GM12878 (cell line): ENCODE results near the gene HAS3. TPM values are rescaled to one million over a fixed set of nuclear protein-coding genes. Genes with fewer than 3 reads are reported as not detected.
A peak's percentile ranks its signal among the peaks of the same experiment; 100 is the strongest.

Source experiments
- ATAC-seq: fragments of 200-7000 bp; cut with Tn5 transposase; 3 replicates; pipeline ENCODE4 v1.9.1; 2020; ENCODE audit warnings: mild to moderate bottlenecking, moderate library complexity
- BruUV-seq: library from RNA; stranded (reverse); fragments of 400-500 nt; replicated peaks from 2 replicates; lab custom pipeline; 2021; lab: Mats Ljungman, UMichigan
- CTCF ChIA-PET: fragments of 300-600 bp; sonication (Branson Sonifier 250); formaldehyde crosslinking; extraction: SDS; loops from one replicate; lab custom pipeline; 2021; ENCODE audit warnings: inconsistent platforms; lab: Yijun Ruan, JAX
- POLR2A ChIA-PET: fragments of 350-600 bp; formaldehyde crosslinking; extraction: SDS; loops from one replicate; lab custom pipeline; 2021; ENCODE audit warnings: inconsistent platforms; lab: Charles Lee
- RAD21 ChIA-PET: fragments of 300-600 bp; sonication (Branson Sonifier 250); formaldehyde crosslinking; loops from one replicate; lab custom pipeline; 2023; ENCODE audit warnings: antibody characterized with exemption; ENCODE audit not compliant: unreplicated experiment; lab: Charles Lee
- SMC1A ChIA-PET: fragments of 300-600 bp; sonication (Branson Sonifier 250); formaldehyde crosslinking; loops from one replicate; lab custom pipeline; 2023; ENCODE audit not compliant: unreplicated experiment, uncharacterized antibody; lab: Charles Lee
- DNase-seq: peaks from one replicate; pipeline ENCODE4 v3.0.0-alpha.2; 2011; ENCODE audit warnings: low read depth, low spot score
- FAIRE-seq: peaks from 3 replicates; lab custom pipeline; 2011; peaks lifted over from hg19 to GRCh38; lab: Jason Lieb, UNC
- H2AFZ ChIP-seq: 2 replicates; pipeline ENCODE4 v1.6.0; 2011; ENCODE audit warnings: low read depth, low read length, control low read depth; ENCODE audit not compliant: control insufficient read depth
- H3K27ac ChIP-seq: 2 replicates; pipeline ENCODE4 v1.5.1; 2011; ENCODE audit warnings: control low read depth; ENCODE audit not compliant: control insufficient read depth, insufficient read depth
- H3K27me3 ChIP-seq, 2 experiments: replicated peaks in 1 of 2; 2 replicates each; pipeline versions ENCODE4 v1.6.0 to v1.6.1; 2011; ENCODE audit warnings: low read length in 1 of 2; ENCODE audit not compliant: control insufficient read depth in 2 of 2, insufficient read depth in 2 of 2
- H3K36me3 ChIP-seq, 2 experiments: 2 replicates each; pipeline ENCODE4 v1.5.1; 2011; ENCODE audit warnings: low read length in 1 of 2; ENCODE audit not compliant: control insufficient read depth in 2 of 2, insufficient read depth in 2 of 2
- H3K4me1 ChIP-seq: 2 replicates; pipeline ENCODE4 v1.6.1; 2011; ENCODE audit warnings: mild to moderate bottlenecking, low read length, moderate library complexity, mixed read lengths; ENCODE audit not compliant: control insufficient read depth, insufficient read depth
- H3K4me2 ChIP-seq: 2 replicates; pipeline ENCODE4 v1.6.0; 2011; ENCODE audit warnings: control low read depth; ENCODE audit not compliant: control insufficient read depth, insufficient read depth
- H3K4me3 ChIP-seq: fragments of 200-600 bp; sonication (generic); 2 replicates; pipeline ENCODE4 v1.5.1; 2016
- H3K79me2 ChIP-seq: 2 replicates; pipeline ENCODE4 v1.6.0; 2011; ENCODE audit warnings: low read length; ENCODE audit not compliant: control insufficient read depth, insufficient read depth
- H3K9ac ChIP-seq: 2 replicates; pipeline ENCODE4 v1.8.0; 2011; ENCODE audit warnings: low read length, control low read depth, mixed read lengths; ENCODE audit not compliant: control insufficient read depth, insufficient read depth
- H3K9me3 ChIP-seq: replicated peaks from 3 replicates; pipeline ENCODE4 v1.5.1; 2011; ENCODE audit warnings: mild to moderate bottlenecking, low read length; ENCODE audit not compliant: control insufficient read depth, insufficient read depth
- H4K20me1 ChIP-seq: 2 replicates; pipeline ENCODE4 v1.6.0; 2011; ENCODE audit not compliant: control insufficient read depth, insufficient read depth
- NFXL1 ChIP-seq: fragments of 450-650 bp; IDR thresholded peaks from 2 replicates; pipeline ENCODE4 v1.6.1; 2017; ENCODE audit warnings: antibody characterized with exemption, mild to moderate bottlenecking, borderline replicate concordance
- NFYB ChIP-seq: IDR thresholded peaks from 2 replicates; pipeline ENCODE4 v1.6.1; 2011; ENCODE audit warnings: low read depth, mild to moderate bottlenecking, low read length, improper control_type of control experiment, moderate library complexity; ENCODE audit not compliant: insufficient read depth
- NR2C2 ChIP-seq: IDR thresholded peaks from 2 replicates; pipeline ENCODE4 v1.6.1; 2011; ENCODE audit warnings: borderline replicate concordance, low read depth; ENCODE audit not compliant: control insufficient read depth, insufficient read length
- NRF1 ChIP-seq: conservative IDR thresholded peaks from 2 replicates; pipeline ENCODE4 v1.6.1; 2011; ENCODE audit warnings: mild to moderate bottlenecking, low read depth, low read length, improper control_type of control experiment
- POLR2AphosphoS5 ChIP-seq: IDR thresholded peaks from 2 replicates; pipeline ENCODE4 v1.6.1; 2011; ENCODE audit warnings: mild to moderate bottlenecking, low read length, inconsistent platforms
- RAD21 ChIP-seq: IDR thresholded peaks from 2 replicates; pipeline ENCODE4 v1.6.1; 2011; ENCODE audit warnings: mild to moderate bottlenecking, low read depth, low read length, moderate library complexity; ENCODE audit not compliant: insufficient read depth
- TBL1XR1 ChIP-seq: IDR thresholded peaks from 2 replicates; pipeline ENCODE4 v1.6.1; 2012; ENCODE audit warnings: low read depth, low read length, improper control_type of control experiment
- WGBS: methylation state at CpG from one replicate; pipeline ENCODE4 v1.1.6; 2016; ENCODE audit warnings: low lambda C conversion rate; ENCODE audit not compliant: insufficient replicate concordance, insufficient coverage; ENCODE audit errors: missing lambda C conversion rate; 5-methylcytosine and 5-hydroxymethylcytosine counted together
- in situ Hi-C: fragments of 300-500 bp; cut with MboI; formaldehyde crosslinking; loops from 9 replicates; pipeline ENCODE4 v1.14.3; 2018; ENCODE audit warnings: mixed read lengths
- intact Hi-C: fragments of 100-400 bp; cut with micrococcal nuclease; formaldehyde crosslinking; loops from one replicate; pipeline ENCODE4 v1.14.2; 2022; ENCODE audit not compliant: unreplicated experiment
- polyA plus RNA-seq, 11 experiments: library from polyadenylated mRNA; depleted of rRNA in 4 of 11; unstranded in 6 of 11; stranded (reverse) in 5 of 11; fragments of >200 nt; fragmentation: Nextera tagmentation in 4 of 11; fragmentation: Illumina TruSeq in 1 of 11; extraction: Ambion mirVana in 4 of 11; extraction: Trizol in 1 of 11; gene quantifications; 1 replicate in 1 of 11; 2 replicates in 10 of 11; pipeline versions ENCODE4 v1.2.1 to v1.2.3, GENCODE V29; 2011 to 2016; ENCODE audit warnings: inconsistent platforms in 2 of 11, missing spikeins in 2 of 11, low read depth in 1 of 11
- total RNA-seq, 4 experiments: library from RNA; depleted of rRNA in 3 of 4; stranded (reverse); fragments of >200 nt in 3 of 4; fragmentation: Illumina TruSeq in 1 of 4; extraction: Trizol in 1 of 4; gene quantifications; 2 replicates each; pipeline versions ENCODE4 v1.2.1 to v1.2.3, GENCODE V29; 2013 to 2021
- TF ChIP-seq, protein P1 (sequence below): IDR thresholded peaks from 2 replicates; pipeline ENCODE4 v1.6.1; 2012; ENCODE audit warnings: low read depth, low read length, improper control_type of control experiment
- TF ChIP-seq, protein P2 (sequence below): fragments of 450-650 bp; IDR thresholded peaks from 2 replicates; pipeline ENCODE4 v1.6.1; 2017; ENCODE audit warnings: mild to moderate bottlenecking
- TF ChIP-seq, protein P3 (sequence below): fragments of 450-650 bp; IDR thresholded peaks from 2 replicates; pipeline ENCODE4 v1.6.1; 2018; ENCODE audit warnings: mild to moderate bottlenecking, low read depth, moderate library complexity; ENCODE audit not compliant: partially characterized antibody

The HAS3 gene
- total and polyA plus RNA-seq, 10 of the 15 experiments (the other 5 are each of a cell fraction or from before 2014, with no cell fraction given), result 0.06 to 0.56 (median 0.19) TPM; not detected in 2

- intact Hi-C loops, result no loop called here
- no peak for FAIRE-seq
These were observed 11.5 kb upstream of the HAS3 start for GRCh38 chr16:69093974-69094373.

GRCh38 chr16:69094501-69094900 lies 11.0 kb upstream of the HAS3 start:
- Histone ChIP-seq H3K27ac (no peak overlapping the region), H3K4me2 (no peak overlapping the region), H3K4me3 (no peak overlapping the region), H2AFZ (no peak overlapping the region), H3K9ac (no peak overlapping the region)
- FAIRE-seq (no peak), ATAC-seq (peak; percentile 19; the same call in 2 of the 3 replicates)
- CTCF ChIA-PET, result interaction anchor here (0.6 to 2.0 kb wide), 2 partner anchors 15 to 18 kb away, joined by 4 to 9 read pairs; no protein-coding TSS in a partner anchor
- no TSS peak for BruUV-seq
- RAD21 ChIA-PET, result no interaction called here
- TF ChIP-seq NFXL1 (no peak), NR2C2 (no peak), POLR2AphosphoS5 (no peak), NFYB (no peak), NRF1 (no peak)
- TF ChIP-seq, protein P1, sequence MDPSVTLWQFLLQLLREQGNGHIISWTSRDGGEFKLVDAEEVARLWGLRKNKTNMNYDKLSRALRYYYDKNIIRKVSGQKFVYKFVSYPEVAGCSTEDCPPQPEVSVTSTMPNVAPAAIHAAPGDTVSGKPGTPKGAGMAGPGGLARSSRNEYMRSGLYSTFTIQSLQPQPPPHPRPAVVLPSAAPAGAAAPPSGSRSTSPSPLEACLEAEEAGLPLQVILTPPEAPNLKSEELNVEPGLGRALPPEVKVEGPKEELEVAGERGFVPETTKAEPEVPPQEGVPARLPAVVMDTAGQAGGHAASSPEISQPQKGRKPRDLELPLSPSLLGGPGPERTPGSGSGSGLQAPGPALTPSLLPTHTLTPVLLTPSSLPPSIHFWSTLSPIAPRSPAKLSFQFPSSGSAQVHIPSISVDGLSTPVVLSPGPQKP, result no peak
- TF ChIP-seq, protein P2, sequence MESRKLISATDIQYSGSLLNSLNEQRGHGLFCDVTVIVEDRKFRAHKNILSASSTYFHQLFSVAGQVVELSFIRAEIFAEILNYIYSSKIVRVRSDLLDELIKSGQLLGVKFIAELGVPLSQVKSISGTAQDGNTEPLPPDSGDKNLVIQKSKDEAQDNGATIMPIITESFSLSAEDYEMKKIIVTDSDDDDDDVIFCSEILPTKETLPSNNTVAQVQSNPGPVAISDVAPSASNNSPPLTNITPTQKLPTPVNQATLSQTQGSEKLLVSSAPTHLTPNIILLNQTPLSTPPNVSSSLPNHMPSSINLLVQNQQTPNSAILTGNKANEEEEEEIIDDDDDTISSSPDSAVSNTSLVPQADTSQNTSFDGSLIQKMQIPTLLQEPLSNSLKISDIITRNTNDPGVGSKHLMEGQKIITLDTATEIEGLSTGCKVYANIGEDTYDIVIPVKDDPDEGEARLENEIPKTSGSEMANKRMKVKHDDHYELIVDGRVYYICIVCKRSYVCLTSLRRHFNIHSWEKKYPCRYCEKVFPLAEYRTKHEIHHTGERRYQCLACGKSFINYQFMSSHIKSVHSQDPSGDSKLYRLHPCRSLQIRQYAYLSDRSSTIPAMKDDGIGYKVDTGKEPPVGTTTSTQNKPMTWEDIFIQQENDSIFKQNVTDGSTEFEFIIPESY, result no peak
- TF ChIP-seq, protein P3, sequence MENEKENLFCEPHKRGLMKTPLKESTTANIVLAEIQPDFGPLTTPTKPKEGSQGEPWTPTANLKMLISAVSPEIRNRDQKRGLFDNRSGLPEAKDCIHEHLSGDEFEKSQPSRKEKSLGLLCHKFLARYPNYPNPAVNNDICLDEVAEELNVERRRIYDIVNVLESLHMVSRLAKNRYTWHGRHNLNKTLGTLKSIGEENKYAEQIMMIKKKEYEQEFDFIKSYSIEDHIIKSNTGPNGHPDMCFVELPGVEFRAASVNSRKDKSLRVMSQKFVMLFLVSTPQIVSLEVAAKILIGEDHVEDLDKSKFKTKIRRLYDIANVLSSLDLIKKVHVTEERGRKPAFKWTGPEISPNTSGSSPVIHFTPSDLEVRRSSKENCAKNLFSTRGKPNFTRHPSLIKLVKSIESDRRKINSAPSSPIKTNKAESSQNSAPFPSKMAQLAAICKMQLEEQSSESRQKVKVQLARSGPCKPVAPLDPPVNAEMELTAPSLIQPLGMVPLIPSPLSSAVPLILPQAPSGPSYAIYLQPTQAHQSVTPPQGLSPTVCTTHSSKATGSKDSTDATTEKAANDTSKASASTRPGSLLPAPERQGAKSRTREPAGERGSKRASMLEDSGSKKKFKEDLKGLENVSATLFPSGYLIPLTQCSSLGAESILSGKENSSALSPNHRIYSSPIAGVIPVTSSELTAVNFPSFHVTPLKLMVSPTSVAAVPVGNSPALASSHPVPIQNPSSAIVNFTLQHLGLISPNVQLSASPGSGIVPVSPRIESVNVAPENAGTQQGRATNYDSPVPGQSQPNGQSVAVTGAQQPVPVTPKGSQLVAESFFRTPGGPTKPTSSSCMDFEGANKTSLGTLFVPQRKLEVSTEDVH, result no peak
- TF ChIP-seq, all 136 proteins: peak for 0
- Histone ChIP-seq H3K27me3 (no peaks in the 10 kb centered on the region), H3K36me3 (no peaks in the 10 kb centered on the region), H4K20me1 (no peaks in the 10 kb centered on the region), H3K79me2 (no peaks in the 10 kb centered on the region), H3K4me1 (peaks cover under 1% of the 10 kb centered on the region), H3K9me3 (no peaks in the 10 kb centered on the region)
- POLR2A ChIA-PET, result interaction anchor here (0.6 kb wide), 1 partner anchor 106 kb away, joined by 3 read pairs; no protein-coding TSS in a partner anchor
- SMC1A ChIA-PET, result interaction anchor here (0.6 to 1.4 kb wide), 3 partner anchors 42 to 481 kb away, joined by 3 to 4 read pairs (median 3); no protein-coding TSS in a partner anchor
- intact Hi-C loops, result no loop called here
- 38% methylated on average over 5 of the region's 5 CpGs for WGBS
- in situ Hi-C loops, result no loop called here
- no peak for DNase-seq

More at GRCh38 chr16:69093974-69094373, 11.5 kb upstream of the HAS3 start:
- ChIA-PET SMC1A (interaction anchor here (0.6 to 1.4 kb wide), 3 partner anchors 42 to 481 kb away, joined by 3 to 4 read pairs (median 3); no protein-coding TSS in a partner anchor), POLR2A (interaction anchor here (0.6 kb wide), 1 partner anchor 106 kb away, joined by 3 read pairs; no protein-coding TSS in a partner anchor)
- no peak overlapping the region for H3K9ac ChIP-seq
- in situ Hi-C loops, result no loop called here
- no peaks in the 10 kb centered on the region for H3K36me3 ChIP-seq
- H3K79me2 ChIP-seq, result no peaks in the 10 kb centered on the region
- H3K27me3 ChIP-seq, result no peaks in the 10 kb centered on the region
- H3K4me2 ChIP-seq, result no peak overlapping the region
- peaks cover 5% of the 10 kb centered on the region for H3K4me1 ChIP-seq
- H2AFZ ChIP-seq, result no peak overlapping the region
- no peak for TF ChIP-seq TBL1XR1
- no peak for TF ChIP-seq RAD21
- TF ChIP-seq, all 136 proteins: peak for 0
- WGBS, result 54% methylated on average over 3 of the region's 3 CpGs
- Histone ChIP-seq H4K20me1 (no peaks in the 10 kb centered on the region), H3K4me3 (no peak overlapping the region), H3K27ac (no peak overlapping the region), H3K9me3 (no peaks in the 10 kb centered on the region)
- DNase-seq (no peak), ATAC-seq (peak; percentile 46)
- RAD21 ChIA-PET, result no interaction called here
- CTCF ChIA-PET, result interaction anchor here (0.8 to 2.0 kb wide), 4 partner anchors 9 to 191 kb away, joined by 3 to 9 read pairs (median 4); no protein-coding TSS in a partner anchor
- BruUV-seq, result no TSS peak
